Suprapubic skin (tissue), 4 donors: ENCODE results near the gene SECISBP2L. TPM values are rescaled to one million over a fixed set of nuclear protein-coding genes. Genes with fewer than 3 reads are reported as not detected.

Source experiments
- DNase-seq, 2 donors: peaks; one replicate each; pipeline ENCODE4 v3.0.0-alpha.2; 2019; ENCODE audit warnings: low spot score in 2 of 2
- H3K27ac ChIP-seq: fragments of 200-600 bp; sonication (generic); one replicate; pipeline ENCODE4 v1.5.1; 2019
- H3K27me3 ChIP-seq: fragments of 200-600 bp; sonication (generic); one replicate; pipeline ENCODE4 v1.5.1; 2019
- H3K36me3 ChIP-seq: fragments of 200-600 bp; sonication (generic); one replicate; pipeline ENCODE4 v1.5.1; 2019
- H3K4me1 ChIP-seq: fragments of 200-600 bp; sonication (generic); one replicate; pipeline ENCODE4 v1.5.1; 2019
- H3K4me3 ChIP-seq: fragments of 200-600 bp; sonication (generic); one replicate; pipeline ENCODE4 v1.5.1; 2019; ENCODE audit warnings: mild to moderate bottlenecking
- H3K9me3 ChIP-seq: fragments of 200-600 bp; sonication (generic); one replicate; pipeline ENCODE4 v1.5.1; 2019
- CTCF ChIP-seq, 2 donors: fragments of 200-600 bp in 1 of 2; fragments of 450-650 bp in 1 of 2; sonication (generic) in 1 of 2; IDR thresholded peaks; one replicate each; pipeline ENCODE4 v1.5.1; 2016 to 2019; ENCODE audit warnings: antibody characterized with exemption in 2 of 2, mild to moderate bottlenecking in 1 of 2, moderate library complexity in 1 of 2
- EP300 ChIP-seq: sonication (generic); formaldehyde crosslinking; IDR thresholded peaks from one replicate; pipeline ENCODE4 v1.6.1; 2017; ENCODE audit warnings: antibody characterized with exemption
- POLR2A ChIP-seq, 2 donors: fragments of 450-650 bp; IDR thresholded peaks; one replicate each; pipeline ENCODE4 v1.6.1; 2017; ENCODE audit warnings: antibody characterized with exemption in 2 of 2, mild to moderate bottlenecking in 2 of 2, moderate library complexity in 2 of 2
- POLR2AphosphoS5 ChIP-seq, 3 donors: sonication (generic); formaldehyde crosslinking; IDR thresholded peaks; one replicate each; pipeline ENCODE4 v1.6.1; 2017; ENCODE audit warnings: antibody characterized with exemption in 3 of 3
- WGBS: methylation state at CpG from one replicate; pipeline ENCODE4 v1.1.5; 2018; 5-methylcytosine and 5-hydroxymethylcytosine counted together
- total RNA-seq, 4 donors: library from RNA; depleted of rRNA; stranded (reverse); fragments of >200 nt; gene quantifications; one replicate each; pipeline ENCODE4 v1.1.0, GENCODE V29; 2016

The SECISBP2L gene
- 10 to 100 TPM; 21.8 to 58.6 (median 38.7) TPM for total RNA-seq

- TF ChIP-seq EP300 (no peak), POLR2AphosphoS5 (IDR thresholded peaks at IDR 0.05) (peak in 2 of 3 donors; percentile 72 to 98), POLR2A (IDR thresholded peaks at IDR 0.05) (peak in 1 of 2 donors; percentile 68), CTCF (IDR thresholded peaks at IDR 0.05) (no peak)
- Histone ChIP-seq H3K36me3 (no peaks in the 10 kb centered on the region), H3K27ac (peak within 1 kb of the TSS; percentile 94), H3K4me3 (peak within 1 kb of the TSS; percentile 99), H3K27me3 (no peaks in the 10 kb centered on the region), H3K9me3 (no peaks in the 10 kb centered on the region), H3K4me1 (peaks cover 40% of the 10 kb centered on the region)
- 4% methylated on average over 49 of the region's 50 CpGs for WGBS
- peak; percentile 95 to 96 for DNase-seq
These were observed at the start of gene SECISBP2L for GRCh38 chr15:49046220-49047102. Gene SECISBP2L (minus strand): TSS chr15:49046446. CDS start chr15:49046299, 147 bp downstream.

GRCh38 chr15:49094923-49095322 lies 48.7 kb upstream of the SECISBP2L start:
- DNase-seq = no peak
- Histone ChIP-seq H3K36me3 (no peaks in the 10 kb centered on the region), H3K27me3 (no peaks in the 10 kb centered on the region), H3K4me1 (no peaks in the 10 kb centered on the region), H3K27ac (no peak overlapping the region), H3K4me3 (no peak overlapping the region), H3K9me3 (no peaks in the 10 kb centered on the region)
- WGBS = 71% methylated on average over 1 of the region's 1 CpG
- TF ChIP-seq POLR2AphosphoS5 (IDR thresholded peaks at IDR 0.05) (no peak), EP300 (no peak), CTCF (IDR thresholded peaks at IDR 0.05) (no peak), POLR2A (IDR thresholded peaks at IDR 0.05) (no peak)

- H3K36me3 ChIP-seq = no peaks in the 10 kb centered on the region
- no peaks in the 10 kb centered on the region for H3K4me1 ChIP-seq
- H3K9me3 ChIP-seq = no peaks in the 10 kb centered on the region
- TF ChIP-seq EP300 (no peak), POLR2AphosphoS5 (IDR thresholded peaks at IDR 0.05) (no peak), CTCF (IDR thresholded peaks at IDR 0.05) (no peak), POLR2A (IDR thresholded peaks at IDR 0.05) (no peak)
- H3K27ac ChIP-seq = no peak overlapping the region
- no peak for DNase-seq
- no peak overlapping the region for H3K4me3 ChIP-seq
- WGBS = 81% methylated on average over 4 of the region's 4 CpGs
- no peaks in the 10 kb centered on the region for H3K27me3 ChIP-seq
These were observed 47.2 kb upstream of the SECISBP2L start for GRCh38 chr15:49093252-49094105.

GRCh38 chr15:49088996-49089395 lies 42.8 kb upstream of the SECISBP2L start:
- no peaks in the 10 kb centered on the region for H3K4me1 ChIP-seq

More at GRCh38 chr15:49088996-49089395, 42.8 kb upstream of the SECISBP2L start:
- no peak overlapping the region for H3K4me3 ChIP-seq
- no peak for DNase-seq
- 77% methylated on average over 4 of the region's 4 CpGs for WGBS
- no peaks in the 10 kb centered on the region for H3K9me3 ChIP-seq
- no peaks in the 10 kb centered on the region for H3K27me3 ChIP-seq
- no peaks in the 10 kb centered on the region for H3K36me3 ChIP-seq
- TF ChIP-seq POLR2AphosphoS5 (IDR thresholded peaks at IDR 0.05) (no peak), EP300 (no peak), CTCF (IDR thresholded peaks at IDR 0.05) (no peak), POLR2A (IDR thresholded peaks at IDR 0.05) (no peak)
- no peak overlapping the region for H3K27ac ChIP-seq
